HEK293 (cell line): ENCODE results near the gene FHL1.

Source experiments
- CTCF ChIA-PET: fragments of 350-600 bp; formaldehyde crosslinking; extraction: SDS; loops from one replicate; lab custom pipeline; 2021; ENCODE audit warnings: antibody characterized with exemption; lab: Yijun Ruan, JAX
- POLR2A ChIA-PET: fragments of 300-600 bp; formaldehyde crosslinking; extraction: SDS; loops from one replicate; lab custom pipeline; 2020; ENCODE audit warnings: antibody characterized with exemption, inconsistent platforms; lab: Yijun Ruan, JAX
- H3K27ac ChIP-seq: fragments of 200-500 bp; sonication (Bioruptor generic); 2 replicates; pipeline ENCODE4 v1.5.1; 2014; ENCODE audit warnings: low read depth, low read length, control low read depth, inconsistent platforms; ENCODE audit errors: extremely low read depth
- H3K36me3 ChIP-seq, 2 experiments: fragments of 200-500 bp in 1 of 2; sonication (Bioruptor generic) in 1 of 2; 1 replicate in 1 of 2; 2 replicates in 1 of 2; pipeline ENCODE4 v1.5.1; 2014 to 2017; ENCODE audit warnings: inconsistent platforms in 2 of 2, low read length in 2 of 2; ENCODE audit not compliant: control insufficient read depth in 2 of 2, insufficient read depth in 1 of 2
- H3K4me1 ChIP-seq: fragments of 200-500 bp; sonication (Bioruptor generic); 2 replicates; pipeline ENCODE4 v1.5.1; 2014; ENCODE audit warnings: mild to moderate bottlenecking, low read length, inconsistent platforms; ENCODE audit not compliant: control insufficient read depth, insufficient read depth
- H3K4me3 ChIP-seq: 2 replicates; pipeline ENCODE4 v1.5.1; 2011; ENCODE audit warnings: low read depth, mild to moderate bottlenecking, control low read depth, low read length, moderate library complexity
- H3K9me3 ChIP-seq: fragments of 200-500 bp; sonication (Bioruptor generic); 2 replicates; pipeline ENCODE4 v1.5.1; 2014; ENCODE audit warnings: low read depth, low read length, inconsistent platforms; ENCODE audit not compliant: control insufficient read depth, insufficient read depth
- HIC1 ChIP-seq: fragments of 450-650 bp; formaldehyde crosslinking; IDR thresholded peaks from 2 replicates; pipeline ENCODE4 v1.5.1; 2016; ENCODE audit warnings: missing biosample characterization, missing genetic modification characterization
- KLF1 ChIP-seq: fragments of 450-650 bp; formaldehyde crosslinking; IDR thresholded peaks from 2 replicates; pipeline ENCODE4 v1.5.1; 2016; ENCODE audit warnings: missing biosample characterization, missing genetic modification characterization
- PRDM1 ChIP-seq: fragments of 450-650 bp; formaldehyde crosslinking; IDR thresholded peaks from 2 replicates; pipeline ENCODE4; 2016; ENCODE audit warnings: missing biosample characterization, missing genetic modification characterization
- PRDM6 ChIP-seq: fragments of 450-650 bp; formaldehyde crosslinking; IDR thresholded peaks from 2 replicates; pipeline ENCODE4 v1.5.1; 2017; ENCODE audit warnings: missing biosample characterization, missing genetic modification characterization
- SCRT2 ChIP-seq: fragments of 450-650 bp; formaldehyde crosslinking; IDR thresholded peaks from 2 replicates; pipeline ENCODE4 v1.5.1; 2016; ENCODE audit warnings: missing biosample characterization, missing genetic modification characterization
- ZBTB17 ChIP-seq: fragments of 450-650 bp; formaldehyde crosslinking; IDR thresholded peaks from 2 replicates; pipeline ENCODE4 v1.5.1; 2016; ENCODE audit warnings: missing biosample characterization, missing genetic modification characterization
- ZBTB48 ChIP-seq: fragments of 450-650 bp; formaldehyde crosslinking; IDR thresholded peaks from 2 replicates; pipeline ENCODE4 v1.5.1; 2016; ENCODE audit warnings: missing biosample characterization, missing genetic modification characterization
- ZBTB8A ChIP-seq: fragments of 450-650 bp; formaldehyde crosslinking; IDR thresholded peaks from 2 replicates; pipeline ENCODE4 v1.5.1; 2016; ENCODE audit warnings: missing biosample characterization, missing genetic modification characterization
- ZEB2 ChIP-seq: fragments of 450-650 bp; formaldehyde crosslinking; IDR thresholded peaks from 2 replicates; pipeline ENCODE4 v1.5.1; 2016; ENCODE audit warnings: missing biosample characterization, missing genetic modification characterization
- ZNF184 ChIP-seq: fragments of 450-650 bp; IDR thresholded peaks from 2 replicates; pipeline ENCODE4 v1.5.1; 2018; ENCODE audit warnings: missing biosample characterization, mild to moderate bottlenecking, missing genetic modification characterization
- ZNF366 ChIP-seq: fragments of 450-650 bp; formaldehyde crosslinking; conservative IDR thresholded peaks from 2 replicates; pipeline ENCODE4 v1.5.1; 2016; ENCODE audit warnings: missing biosample characterization, missing genetic modification characterization
- ZNF548 ChIP-seq: fragments of 450-650 bp; formaldehyde crosslinking; IDR thresholded peaks from 2 replicates; pipeline ENCODE4 v1.5.1; 2016; ENCODE audit warnings: missing biosample characterization, missing genetic modification characterization
- ZNF558 ChIP-seq: fragments of 450-650 bp; formaldehyde crosslinking; IDR thresholded peaks from 2 replicates; pipeline ENCODE4 v1.5.1; 2016; ENCODE audit warnings: missing biosample characterization, missing genetic modification characterization
- ZSCAN4 ChIP-seq: fragments of 450-650 bp; formaldehyde crosslinking; IDR thresholded peaks from 2 replicates; pipeline ENCODE4 v1.5.1; 2017; ENCODE audit warnings: missing biosample characterization, missing genetic modification characterization
- ZSCAN5A ChIP-seq: fragments of 450-650 bp; formaldehyde crosslinking; IDR thresholded peaks from 2 replicates; pipeline ENCODE4 v1.5.1; 2016; ENCODE audit warnings: missing biosample characterization, missing genetic modification characterization
- TF ChIP-seq, protein P1 (sequence below): fragments of 450-650 bp; formaldehyde crosslinking; IDR thresholded peaks from 2 replicates; pipeline ENCODE4; 2016; ENCODE audit warnings: missing biosample characterization, missing genetic modification characterization
- TF ChIP-seq, protein P2 (sequence below): fragments of 450-650 bp; formaldehyde crosslinking; conservative IDR thresholded peaks from 2 replicates; pipeline ENCODE4 v1.5.1; 2016; ENCODE audit warnings: low read depth, missing biosample characterization, missing genetic modification characterization

Gene FHL1

GRCh38 chrX:136154998-136155397 is 7.7 kb downstream of the FHL1 start:
- ChIA-PET POLR2A (no interaction called here), CTCF (interaction anchor here (1.4 kb wide), 1 partner anchor 125 kb away, joined by 3 read pairs; no protein-coding TSS in a partner anchor)
- H3K9me3 ChIP-seq = no peaks in the 10 kb centered on the region

DNA sequence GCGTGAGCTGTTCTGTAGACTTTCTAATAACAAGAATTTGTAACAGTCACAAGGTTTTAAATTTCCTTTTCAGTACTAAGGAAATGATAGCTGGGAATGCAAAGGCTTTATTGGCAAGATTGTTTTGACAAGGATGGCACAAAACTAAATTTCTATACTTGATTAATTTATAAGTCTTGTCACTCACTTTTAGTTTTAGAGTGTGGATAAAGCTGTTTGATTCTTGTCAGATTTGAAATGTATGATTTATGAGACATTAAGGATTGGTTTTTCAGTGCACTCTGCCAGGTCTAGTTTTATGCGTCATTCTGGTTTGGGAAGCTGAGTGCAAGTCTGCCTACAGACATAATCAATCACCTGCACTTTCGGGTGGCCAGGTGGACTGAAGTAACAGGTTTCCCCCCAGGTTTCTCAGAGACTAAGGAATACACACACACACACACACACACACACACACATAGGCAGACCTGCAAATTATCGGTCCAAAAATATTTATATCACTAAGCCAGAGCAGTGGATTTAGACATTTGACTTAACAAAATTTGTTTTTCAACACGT is 9.3 kb downstream of the FHL1 start:
- ChIA-PET POLR2A (interaction anchor here (0.7 kb wide), 1 partner anchor 178 kb away, joined by 3 read pairs; no protein-coding TSS in a partner anchor), CTCF (interaction anchor here (0.6 to 1.0 kb wide), 3 partner anchors 12 to 637 kb away, joined by 3 read pairs; no protein-coding TSS in a partner anchor)
- Histone ChIP-seq H3K4me3 (no peak overlapping the region), H3K27ac (no peak overlapping the region), H3K9me3 (no peaks in the 10 kb centered on the region), H3K36me3 (no peaks in the 10 kb centered on the region; a peak in 1 of 3 replicates), H3K4me1 (peaks cover 6% of the 10 kb centered on the region; the same call in 1 of the 2 replicates)
- peak; percentile 26; the same call in 1 of the 2 replicates for TF ChIP-seq ZEB2 (tag by site-specific recombination)
- 0 out of 2 replicates have a peak, but pooled peaks have one; percentile 42 for TF ChIP-seq SCRT2 (tag by site-specific recombination)
- TF ChIP-seq PRDM6 (tag by site-specific recombination) = peak; percentile 75
- peak; percentile 54 for TF ChIP-seq ZBTB17
- TF ChIP-seq ZBTB48 (tag by site-specific recombination) = no peak

More at GRCh38 chrX:136154998-136155397, 7.7 kb downstream of the FHL1 start:
- TF ChIP-seq, protein P1, sequence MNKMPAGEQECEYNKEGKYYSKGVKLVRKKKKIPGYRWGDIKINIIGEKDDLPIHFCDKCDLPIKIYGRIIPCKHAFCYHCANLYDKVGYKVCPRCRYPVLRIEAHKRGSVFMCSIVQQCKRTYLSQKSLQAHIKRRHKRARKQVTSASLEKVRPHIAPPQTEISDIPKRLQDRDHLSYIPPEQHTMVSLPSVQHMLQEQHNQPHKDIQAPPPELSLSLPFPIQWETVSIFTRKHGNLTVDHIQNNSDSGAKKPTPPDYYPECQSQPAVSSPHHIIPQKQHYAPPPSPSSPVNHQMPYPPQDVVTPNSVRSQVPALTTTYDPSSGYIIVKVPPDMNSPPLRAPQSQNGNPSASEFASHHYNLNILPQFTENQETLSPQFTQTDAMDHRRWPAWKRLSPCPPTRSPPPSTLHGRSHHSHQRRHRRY (tag by site-specific recombination) = no peak
- 0 out of 2 replicates have a peak, but pooled peaks have one; percentile 20 for TF ChIP-seq ZNF366 (tag by site-specific recombination)
- TF ChIP-seq KLF1 (tag by site-specific recombination) = peak; percentile 61
- no peak for TF ChIP-seq ZSCAN5A (tag by site-specific recombination)
- peak; percentile 83 for TF ChIP-seq PRDM1
- TF ChIP-seq ZNF558 (tag by site-specific recombination) = no peak
- TF ChIP-seq, all 188 proteins: peak for 3
- Histone ChIP-seq H3K27ac (no peak overlapping the region), H3K4me1 (peaks cover 12% of the 10 kb centered on the region), H3K4me3 (no peak overlapping the region), H3K36me3 (no peaks in the 10 kb centered on the region; a peak in 1 of 3 replicates)

DNA sequence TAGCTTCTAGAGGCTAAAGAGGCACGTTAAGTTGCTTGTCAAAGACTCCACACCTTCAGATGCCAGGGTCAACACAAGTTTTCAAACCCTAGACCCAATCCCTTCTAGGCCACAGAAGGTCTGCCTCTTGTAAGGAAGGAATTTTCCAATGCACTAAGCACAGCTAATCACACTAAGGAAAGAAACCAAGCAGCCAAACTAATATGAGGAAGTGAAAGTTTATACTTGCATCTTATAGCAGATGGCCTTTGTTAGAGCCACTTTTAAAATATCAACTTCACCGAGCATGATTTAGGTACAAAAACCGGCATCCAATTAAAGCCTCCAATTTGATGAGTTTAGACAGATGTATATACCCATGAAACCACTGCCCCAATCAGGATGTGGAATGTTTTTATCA is 9.9 kb downstream of the FHL1 start:
- Histone ChIP-seq H3K4me3 (no peak overlapping the region), H3K27ac (no peak overlapping the region), H3K4me1 (peaks cover 6% of the 10 kb centered on the region; the same call in 1 of the 2 replicates), H3K9me3 (no peaks in the 10 kb centered on the region), H3K36me3 (no peaks in the 10 kb centered on the region; a peak in 1 of 3 replicates)
- ChIA-PET POLR2A (interaction anchor here (0.7 kb wide), 1 partner anchor 177 kb away, joined by 3 read pairs; no protein-coding TSS in a partner anchor), CTCF (interaction anchor here (0.6 kb wide), 1 partner anchor 184 kb away, joined by 3 read pairs; no protein-coding TSS in a partner anchor)
- TF ChIP-seq ZNF184 (tag by site-specific recombination) = no peak
- TF ChIP-seq, protein P2, sequence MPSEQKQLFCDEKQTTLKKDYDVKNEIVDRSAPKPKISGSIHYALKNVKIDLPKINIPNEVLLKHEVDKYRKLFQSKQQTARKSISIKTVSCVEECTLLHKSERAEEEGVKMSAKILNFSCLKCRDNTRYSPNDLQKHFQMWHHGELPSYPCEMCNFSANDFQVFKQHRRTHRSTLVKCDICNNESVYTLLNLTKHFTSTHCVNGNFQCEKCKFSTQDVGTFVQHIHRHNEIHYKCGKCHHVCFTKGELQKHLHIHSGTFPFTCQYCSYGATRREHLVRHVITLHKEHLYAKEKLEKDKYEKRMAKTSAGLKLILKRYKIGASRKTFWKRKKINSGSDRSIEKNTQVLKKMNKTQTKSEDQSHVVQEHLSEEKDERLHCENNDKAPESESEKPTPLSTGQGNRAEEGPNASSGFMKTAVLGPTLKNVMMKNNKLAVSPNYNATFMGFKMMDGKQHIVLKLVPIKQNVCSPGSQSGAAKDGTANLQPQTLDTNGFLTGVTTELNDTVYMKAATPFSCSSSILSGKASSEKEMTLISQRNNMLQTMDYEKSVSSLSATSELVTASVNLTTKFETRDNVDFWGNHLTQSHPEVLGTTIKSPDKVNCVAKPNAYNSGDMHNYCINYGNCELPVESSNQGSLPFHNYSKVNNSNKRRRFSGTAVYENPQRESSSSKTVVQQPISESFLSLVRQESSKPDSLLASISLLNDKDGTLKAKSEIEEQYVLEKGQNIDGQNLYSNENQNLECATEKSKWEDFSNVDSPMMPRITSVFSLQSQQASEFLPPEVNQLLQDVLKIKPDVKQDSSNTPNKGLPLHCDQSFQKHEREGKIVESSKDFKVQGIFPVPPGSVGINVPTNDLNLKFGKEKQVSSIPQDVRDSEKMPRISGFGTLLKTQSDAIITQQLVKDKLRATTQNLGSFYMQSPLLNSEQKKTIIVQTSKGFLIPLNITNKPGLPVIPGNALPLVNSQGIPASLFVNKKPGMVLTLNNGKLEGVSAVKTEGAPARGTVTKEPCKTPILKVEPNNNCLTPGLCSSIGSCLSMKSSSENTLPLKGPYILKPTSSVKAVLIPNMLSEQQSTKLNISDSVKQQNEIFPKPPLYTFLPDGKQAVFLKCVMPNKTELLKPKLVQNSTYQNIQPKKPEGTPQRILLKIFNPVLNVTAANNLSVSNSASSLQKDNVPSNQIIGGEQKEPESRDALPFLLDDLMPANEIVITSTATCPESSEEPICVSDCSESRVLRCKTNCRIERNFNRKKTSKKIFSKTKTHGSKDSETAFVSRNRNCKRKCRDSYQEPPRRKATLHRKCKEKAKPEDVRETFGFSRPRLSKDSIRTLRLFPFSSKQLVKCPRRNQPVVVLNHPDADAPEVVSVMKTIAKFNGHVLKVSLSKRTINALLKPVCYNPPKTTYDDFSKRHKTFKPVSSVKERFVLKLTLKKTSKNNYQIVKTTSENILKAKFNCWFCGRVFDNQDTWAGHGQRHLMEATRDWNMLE (tag by site-specific recombination) = no peak
- TF ChIP-seq ZBTB8A = no peak
- TF ChIP-seq HIC1 = no peak
- no peak for TF ChIP-seq PRDM1
- no peak for TF ChIP-seq ZNF548 (tag by site-specific recombination)
- no peak for TF ChIP-seq ZSCAN4
